SKM-1 (cell line): ENCODE measurements around the gene HMX3.
"Not testable (repeated sequence)": the region's sequence is repeated elsewhere in the genome, so short reads cannot be mapped to it uniquely, and the experiment has no call there.

ENCODE experiments used
- DNase-seq: peaks from one replicate; lab custom pipeline; 2025; ENCODE audit not compliant: unreplicated experiment; lab: John Stamatoyannopoulos, UW

The HMX3 gene

DNA sequence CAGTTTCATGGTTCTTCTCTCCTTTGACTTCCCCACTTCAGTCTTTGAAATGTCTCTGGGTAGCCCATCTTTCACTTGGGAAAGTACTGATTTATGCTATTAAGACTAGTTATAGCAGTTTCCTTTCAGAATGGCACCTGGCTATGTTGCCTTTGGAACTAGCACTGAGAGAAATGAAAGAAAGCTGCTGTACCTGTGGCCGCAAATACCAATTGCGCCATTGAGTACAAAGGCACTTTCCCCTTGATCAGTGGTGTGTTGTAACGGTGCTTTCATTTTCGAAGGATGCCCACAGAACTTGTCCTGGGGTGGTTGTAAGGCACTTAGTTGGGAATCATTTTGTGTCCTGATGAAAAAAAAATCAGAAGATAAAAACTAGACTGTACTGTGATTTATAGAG, 35.2 kb downstream of the HMX3 start:
- no peak for DNase-seq

DNA sequence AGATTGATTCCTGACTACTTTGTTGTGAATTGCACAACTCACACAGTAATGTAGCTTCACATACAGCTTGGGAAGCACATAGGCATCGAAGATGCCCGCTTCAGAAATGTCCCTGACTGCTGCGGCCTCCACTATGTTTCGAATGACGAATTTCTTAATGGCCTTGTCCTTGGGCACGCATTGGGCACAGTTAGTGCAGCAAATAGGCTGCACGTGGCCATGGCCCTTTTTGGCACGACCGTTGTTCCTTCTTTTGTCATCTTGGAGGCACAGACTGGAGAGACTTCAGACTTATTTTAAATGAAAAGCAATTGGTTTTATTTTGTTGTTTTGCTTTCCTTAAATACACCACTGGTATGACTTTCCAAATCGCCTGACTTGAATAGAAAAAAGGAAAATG, 35.8 kb downstream of the HMX3 start:
- not testable (repeated sequence) for DNase-seq

DNA sequence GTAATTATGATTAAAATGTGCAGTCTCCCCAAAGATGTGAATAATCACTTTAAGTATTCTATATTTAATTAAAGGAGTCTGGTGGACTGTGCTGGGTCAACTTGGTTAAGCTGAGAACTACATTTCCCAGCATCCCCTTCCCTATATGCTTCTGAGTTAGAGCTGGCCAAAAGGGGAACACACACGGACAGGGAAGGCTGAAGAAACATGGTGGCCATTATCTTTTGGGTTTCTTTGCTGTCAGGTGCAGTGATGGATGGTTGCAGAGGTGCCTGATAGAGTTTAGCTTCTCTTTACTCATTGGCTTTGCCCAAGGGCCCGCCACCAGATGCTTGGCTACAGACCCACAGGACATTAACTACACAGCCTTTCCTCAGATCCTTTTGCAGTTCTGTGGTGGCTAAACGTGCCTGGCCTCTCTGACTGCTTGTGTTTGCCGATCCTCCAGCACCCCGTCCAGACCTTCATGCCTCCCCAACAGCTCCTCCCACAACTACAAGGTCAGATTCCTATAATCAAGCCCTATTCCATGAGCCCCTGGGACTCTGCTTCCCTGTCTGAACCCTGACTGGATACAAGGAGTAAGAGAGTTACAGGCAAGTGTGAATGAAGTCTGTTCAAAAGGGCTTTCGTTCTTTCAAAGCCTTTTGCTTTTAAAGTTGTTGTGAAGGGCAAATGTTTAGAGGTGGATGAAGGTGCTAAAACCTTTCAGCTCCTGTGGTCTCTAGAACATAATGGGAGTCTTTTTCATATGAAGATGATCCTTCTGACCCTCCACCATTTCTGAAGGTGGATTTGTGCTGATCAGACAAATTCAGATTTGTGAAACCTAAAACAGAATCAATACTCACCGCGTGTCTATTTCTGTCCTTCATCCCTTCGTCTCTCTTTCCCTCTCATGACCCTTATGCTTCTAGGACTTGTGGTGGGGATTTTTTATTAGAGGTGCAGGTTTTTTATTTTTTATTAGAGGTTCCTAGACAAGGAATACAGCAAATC, 39.9 kb downstream of the HMX3 start:
- no peak for DNase-seq

DNA sequence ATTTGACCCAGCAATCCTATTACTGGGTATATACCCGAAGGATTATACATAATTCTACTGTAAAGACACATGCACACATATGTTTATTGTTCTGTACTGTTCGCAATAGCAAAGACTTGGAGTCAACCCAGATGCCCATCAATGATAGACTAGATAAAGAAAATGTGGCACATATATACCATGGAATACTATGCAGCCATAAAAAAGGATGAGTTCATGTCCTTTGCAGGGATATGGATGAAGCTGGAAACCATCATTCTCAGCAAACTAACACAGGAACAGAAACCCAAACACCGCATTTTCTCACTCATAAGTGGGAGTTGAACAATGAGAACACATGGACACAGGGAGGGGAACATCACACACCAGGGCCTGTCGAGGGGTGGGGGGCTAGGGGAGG, 42.6 kb downstream of the HMX3 start:
- not testable (repeated sequence) for DNase-seq

DNA sequence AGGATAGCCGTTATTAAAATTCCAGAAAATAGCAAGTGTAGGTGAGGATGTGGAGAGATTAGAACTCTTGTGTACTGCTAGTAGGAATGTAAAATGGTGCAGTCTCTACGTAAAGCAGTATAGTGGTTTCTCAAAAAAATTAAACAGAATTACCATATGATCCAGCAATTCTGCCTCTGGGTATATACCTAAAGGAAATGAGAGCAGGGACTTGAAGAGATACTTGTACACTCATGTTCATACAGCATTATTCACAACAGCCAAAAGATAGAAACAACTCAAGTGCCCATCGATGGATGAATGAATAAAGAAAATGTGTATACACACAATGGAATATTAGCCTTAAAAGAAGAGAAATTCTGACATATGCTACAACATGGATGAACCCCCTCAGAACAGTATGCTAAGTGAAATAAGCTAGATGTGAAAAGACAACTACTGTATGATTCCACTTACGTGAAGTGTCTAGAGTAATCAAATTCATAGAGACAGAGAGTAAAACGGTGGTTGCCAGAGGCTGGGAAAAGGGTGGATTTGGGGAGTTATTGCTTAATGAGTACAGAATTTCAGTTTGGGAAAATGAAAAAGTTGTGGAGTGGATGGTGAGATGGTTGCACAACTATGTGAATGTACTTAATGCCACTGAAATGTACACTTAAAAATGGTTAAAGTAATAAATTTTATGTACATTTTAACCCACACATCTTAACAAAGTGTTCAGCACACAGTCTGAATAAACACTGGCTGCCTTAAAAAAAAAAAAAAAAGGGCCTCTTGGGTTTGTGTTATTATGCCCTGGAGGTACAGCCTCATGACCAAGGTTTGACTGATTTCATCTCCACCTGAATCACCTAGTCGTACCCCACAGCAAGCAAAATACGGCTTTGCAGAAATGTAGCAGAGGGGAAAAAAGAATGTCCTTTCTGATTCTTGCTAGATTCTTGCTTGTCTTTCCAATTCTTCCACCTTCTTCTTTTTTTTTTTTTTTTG, 44.6 kb downstream of the HMX3 start:
- DNase-seq: no peak

DNA sequence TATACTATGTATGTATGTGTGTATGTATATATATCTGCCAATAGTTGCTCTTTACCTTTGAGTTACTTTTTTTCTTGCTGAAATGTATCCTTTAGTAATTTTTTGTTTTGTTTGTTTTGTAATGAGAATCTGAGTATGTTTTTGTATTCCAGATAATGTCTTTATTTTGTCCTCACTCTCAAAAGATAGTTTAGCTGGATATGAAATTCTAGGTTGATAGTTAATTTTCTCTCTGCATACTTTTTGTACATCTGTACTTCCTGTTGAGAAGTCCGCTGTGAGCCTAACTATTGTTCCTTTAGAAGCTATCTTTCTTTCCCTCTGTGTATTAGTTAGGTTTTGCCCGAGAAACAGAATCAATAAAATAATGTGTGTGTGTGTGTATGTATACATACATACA, 48.0 kb downstream of the HMX3 start:
- no peak for DNase-seq

DNA sequence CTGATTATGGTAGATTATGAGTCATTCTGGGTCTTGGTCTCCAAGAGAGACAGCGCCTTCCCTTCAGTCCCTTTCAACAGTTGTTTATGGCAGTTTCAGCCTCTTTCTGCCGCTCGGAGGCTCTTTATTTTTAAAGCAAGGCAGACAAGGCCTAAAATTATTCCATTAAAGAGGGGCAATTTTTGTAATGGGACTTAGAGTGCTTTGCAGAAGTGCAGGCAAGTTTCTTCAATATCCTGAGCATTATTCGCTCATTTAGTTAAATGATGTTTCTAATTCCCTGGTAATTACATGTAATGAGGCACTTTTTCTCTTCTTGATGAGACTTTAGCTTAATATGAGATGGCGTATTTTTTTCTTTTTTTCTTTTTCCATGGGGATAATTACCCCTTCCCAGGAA, 52.0 kb downstream of the HMX3 start:
- no peak for DNase-seq
